ENCODE results near the gene TPRN.

The TPRN gene

GRCh38 chr9:137232510-137232909 lies 32.0 kb upstream of the TPRN start:
- no peaks in the 10 kb centered on the region; the same call in 1 of the 2 replicates for H3K27me3 ChIP-seq (replicated peaks; ENCODE audit: control insufficient read depth, insufficient read depth, low read length)
- no peaks in the 10 kb centered on the region for H3K36me3 ChIP-seq (ENCODE audit: control insufficient read depth, insufficient read depth, low read length)
- DNase-seq (ENCODE audit: extremely low read depth, insufficient read length): no peak
- no peak for TF ChIP-seq CTCF (IDR thresholded peaks at IDR 0.05; ENCODE audit: insufficient read depth, low read length, poor library complexity, severe bottlenecking)
- no peak overlapping the region for H3K4me3 ChIP-seq (replicated peaks; ENCODE audit: low read depth, low read length)

GRCh38 chr9:137232101-137232500 lies 31.6 kb upstream of the TPRN start:
- no peaks in the 10 kb centered on the region; the same call in 1 of the 2 replicates for H3K27me3 ChIP-seq (replicated peaks; ENCODE audit: control insufficient read depth, insufficient read depth, low read length)
- DNase-seq (ENCODE audit: extremely low read depth, insufficient read length): no peak
- no peak for TF ChIP-seq CTCF (IDR thresholded peaks at IDR 0.05; ENCODE audit: insufficient read depth, low read length, poor library complexity, severe bottlenecking)
- H3K36me3 ChIP-seq (ENCODE audit: control insufficient read depth, insufficient read depth, low read length): no peaks in the 10 kb centered on the region
- no peak overlapping the region for H3K4me3 ChIP-seq (replicated peaks; ENCODE audit: low read depth, low read length)

GRCh38 chr9:137231372-137232039 lies 31.0 kb upstream of the TPRN start:
- H3K36me3 ChIP-seq (ENCODE audit: control insufficient read depth, insufficient read depth, low read length): no peaks in the 10 kb centered on the region
- no peak for TF ChIP-seq CTCF (IDR thresholded peaks at IDR 0.05; ENCODE audit: insufficient read depth, low read length, poor library complexity, severe bottlenecking)
- DNase-seq (ENCODE audit: extremely low read depth, insufficient read length): no peak
- H3K4me3 ChIP-seq (replicated peaks; ENCODE audit: low read depth, low read length): no peak overlapping the region
- no peaks in the 10 kb centered on the region; the same call in 1 of the 2 replicates for H3K27me3 ChIP-seq (replicated peaks; ENCODE audit: control insufficient read depth, insufficient read depth, low read length)

- no peaks in the 10 kb centered on the region; the same call in 1 of the 2 replicates for H3K27me3 ChIP-seq (replicated peaks; ENCODE audit: control insufficient read depth, insufficient read depth, low read length)
- H3K4me3 ChIP-seq (replicated peaks; ENCODE audit: low read depth, low read length): no peak within 1 kb of the TSS
- DNase-seq (ENCODE audit: extremely low read depth, insufficient read length): no peak
- no peak for TF ChIP-seq CTCF (IDR thresholded peaks at IDR 0.05; ENCODE audit: insufficient read depth, low read length, poor library complexity, severe bottlenecking)
- H3K36me3 ChIP-seq (ENCODE audit: control insufficient read depth, insufficient read depth, low read length): no peaks in the 10 kb centered on the region
These were observed 30.3 kb upstream of the TPRN start, which contains the start of gene SLC34A3 for GRCh38 chr9:137230705-137231371. Gene SLC34A3 (plus strand): TSS chr9:137230901. CDS start chr9:137231703, 802 bp downstream.

- Histone ChIP-seq H3K27me3 (replicated peaks; ENCODE audit: control insufficient read depth, insufficient read depth, low read length) (no peaks in the 10 kb centered on the region; the same call in 1 of the 2 replicates), H3K36me3 (ENCODE audit: control insufficient read depth, insufficient read depth, low read length) (no peaks in the 10 kb centered on the region), H3K4me3 (replicated peaks; ENCODE audit: low read depth, low read length) (no peak overlapping the region)
- no peak for DNase-seq (ENCODE audit: extremely low read depth, insufficient read length)
- no peak for TF ChIP-seq CTCF (IDR thresholded peaks at IDR 0.05; ENCODE audit: insufficient read depth, low read length, poor library complexity, severe bottlenecking)
These were observed 29.6 kb upstream of the TPRN start for GRCh38 chr9:137229903-137230704.

All from GM06990 (cell line).